OCI-LY3 (cell line): ENCODE results near the gene GRIK4.

Source experiments
- H2AFZ ChIP-seq: fragments of 200-600, 300-600 bp; shearing (Covaris generic); 2 replicates; pipeline ENCODE4 v1.6.0; 2014; ENCODE audit warnings: antibody characterized with exemption, low read depth, low read length
- H3K27ac ChIP-seq: fragments of 200-600, 300-600 bp; sonication (generic); 2 replicates; pipeline ENCODE4 v1.5.1; 2014; ENCODE audit warnings: mild to moderate bottlenecking, low read length, moderate library complexity, mixed read lengths
- H3K27me3 ChIP-seq: fragments of 200-600, 300-600 bp; sonication (generic); 2 replicates; pipeline ENCODE4 v1.6.1; 2014; ENCODE audit warnings: low read depth, low read length, mixed read lengths
- H3K36me3 ChIP-seq: fragments of 200-600, 300-600 bp; sonication (generic); replicated peaks from 2 replicates; pipeline ENCODE3; 2014; ENCODE audit warnings: low read depth, low read length, mixed read lengths
- H3K4me1 ChIP-seq: fragments of 300-600, 200-600 bp; sonication (generic); 2 replicates; pipeline ENCODE4 v1.6.1; 2014; ENCODE audit warnings: low read length, mixed read lengths
- H3K4me2 ChIP-seq: fragments of 200-600, 300-600 bp; sonication (generic); 2 replicates; pipeline ENCODE4 v1.6.1; 2014; ENCODE audit warnings: low read length, mixed read lengths
- H3K4me3 ChIP-seq: fragments of 300-600, 200-600 bp; sonication (generic); 2 replicates; pipeline ENCODE4 v1.5.1; 2014; ENCODE audit warnings: antibody characterized with exemption, mild to moderate bottlenecking, low read length, moderate library complexity
- H3K79me2 ChIP-seq: fragments of 300-600, 200-600 bp; shearing (Covaris generic); 2 replicates; pipeline ENCODE4 v1.6.1; 2014; ENCODE audit warnings: mild to moderate bottlenecking, low read length, mixed read lengths
- H3K9ac ChIP-seq: fragments of 300-600, 200-600 bp; shearing (Covaris generic); 2 replicates; pipeline ENCODE4 v1.6.0; 2014; ENCODE audit warnings: mild to moderate bottlenecking, low read length, moderate library complexity
- H3K9me3 ChIP-seq: fragments of 200-600, 300-600 bp; shearing (Covaris generic); 2 replicates; pipeline ENCODE4 v1.6.1; 2014; ENCODE audit warnings: low read length, mixed read lengths; ENCODE audit not compliant: insufficient read depth
- H4K20me1 ChIP-seq: fragments of 200-600, 300-600 bp; sonication (generic); 2 replicates; pipeline ENCODE4 v1.6.1; 2016; ENCODE audit warnings: low read length, mixed read lengths; ENCODE audit not compliant: insufficient read depth
- EZH2phosphoT487 ChIP-seq: fragments of 200-600 bp; shearing (Covaris generic); IDR thresholded peaks from 2 replicates; pipeline ENCODE4 v1.6.1; 2018; ENCODE audit warnings: antibody characterized with exemption, mixed run types, low read depth
- TF ChIP-seq, protein P1 (sequence below): fragments of 200-600, 300-600 bp; sonication (generic); IDR thresholded peaks from 2 replicates; pipeline ENCODE4 v1.5.1; 2014; ENCODE audit warnings: antibody characterized with exemption, low read length, low read depth

GRIK4 gene

DNA sequence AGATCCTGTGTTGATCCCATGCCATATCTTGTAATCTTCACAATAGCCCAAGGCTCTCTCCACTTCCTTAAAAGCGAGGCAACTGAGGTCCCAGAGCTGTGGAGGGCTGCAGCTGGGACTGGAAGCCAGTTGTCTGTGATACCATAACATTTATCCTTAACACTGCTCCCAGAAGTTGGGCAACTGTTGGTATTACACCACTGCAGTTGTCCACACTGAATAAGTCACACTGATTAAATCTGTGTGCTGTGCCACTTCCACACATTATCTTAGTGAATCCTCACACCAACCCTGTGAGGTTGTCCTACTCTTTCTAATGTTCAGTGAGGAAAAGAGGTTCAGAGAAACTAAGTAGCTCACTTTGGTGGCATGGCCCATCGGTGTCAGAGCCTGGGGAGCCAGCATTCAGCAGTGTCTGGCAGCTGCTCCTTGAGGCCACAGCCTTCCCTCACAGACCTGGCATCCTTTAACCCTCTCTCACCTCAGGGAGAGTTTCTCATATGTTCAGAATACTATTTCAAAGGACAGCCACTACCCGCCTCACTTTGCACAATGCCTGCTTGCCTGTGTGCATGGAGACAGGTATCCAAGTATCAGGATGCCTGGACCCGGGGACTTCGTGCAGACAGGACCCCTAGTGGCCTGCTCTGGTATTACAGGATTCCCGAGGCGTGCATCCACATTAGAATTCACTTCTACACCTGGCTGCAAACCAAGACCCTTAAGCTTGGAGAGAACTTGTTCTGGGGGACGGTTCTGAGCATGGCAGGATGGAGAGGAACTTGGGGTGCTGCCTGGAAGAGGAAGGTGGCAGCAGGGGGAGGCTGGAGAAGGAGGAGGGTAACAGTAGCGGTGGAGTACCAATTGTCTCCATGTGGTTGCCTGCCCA lies 290.5 kb downstream of the GRIK4 start:
- TF ChIP-seq EZH2phosphoT487: no peak
- TF ChIP-seq, protein P1, sequence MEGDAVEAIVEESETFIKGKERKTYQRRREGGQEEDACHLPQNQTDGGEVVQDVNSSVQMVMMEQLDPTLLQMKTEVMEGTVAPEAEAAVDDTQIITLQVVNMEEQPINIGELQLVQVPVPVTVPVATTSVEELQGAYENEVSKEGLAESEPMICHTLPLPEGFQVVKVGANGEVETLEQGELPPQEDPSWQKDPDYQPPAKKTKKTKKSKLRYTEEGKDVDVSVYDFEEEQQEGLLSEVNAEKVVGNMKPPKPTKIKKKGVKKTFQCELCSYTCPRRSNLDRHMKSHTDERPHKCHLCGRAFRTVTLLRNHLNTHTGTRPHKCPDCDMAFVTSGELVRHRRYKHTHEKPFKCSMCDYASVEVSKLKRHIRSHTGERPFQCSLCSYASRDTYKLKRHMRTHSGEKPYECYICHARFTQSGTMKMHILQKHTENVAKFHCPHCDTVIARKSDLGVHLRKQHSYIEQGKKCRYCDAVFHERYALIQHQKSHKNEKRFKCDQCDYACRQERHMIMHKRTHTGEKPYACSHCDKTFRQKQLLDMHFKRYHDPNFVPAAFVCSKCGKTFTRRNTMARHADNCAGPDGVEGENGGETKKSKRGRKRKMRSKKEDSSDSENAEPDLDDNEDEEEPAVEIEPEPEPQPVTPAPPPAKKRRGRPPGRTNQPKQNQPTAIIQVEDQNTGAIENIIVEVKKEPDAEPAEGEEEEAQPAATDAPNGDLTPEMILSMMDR: peak; percentile 88
- no peak overlapping the region for H3K9ac ChIP-seq
- no peaks in the 10 kb centered on the region; the same call in 1 of the 2 replicates for H4K20me1 ChIP-seq
- no peak overlapping the region for H3K27ac ChIP-seq
- no peak overlapping the region for H2AFZ ChIP-seq
- no peaks in the 10 kb centered on the region for H3K9me3 ChIP-seq
- H3K79me2 ChIP-seq: no peaks in the 10 kb centered on the region
- no peak overlapping the region for H3K4me2 ChIP-seq
- H3K4me3 ChIP-seq: no peak overlapping the region
- peaks cover 56% of the 10 kb centered on the region for H3K27me3 ChIP-seq
- H3K36me3 ChIP-seq: no peaks in the 10 kb centered on the region
- H3K4me1 ChIP-seq: no peaks in the 10 kb centered on the region

DNA sequence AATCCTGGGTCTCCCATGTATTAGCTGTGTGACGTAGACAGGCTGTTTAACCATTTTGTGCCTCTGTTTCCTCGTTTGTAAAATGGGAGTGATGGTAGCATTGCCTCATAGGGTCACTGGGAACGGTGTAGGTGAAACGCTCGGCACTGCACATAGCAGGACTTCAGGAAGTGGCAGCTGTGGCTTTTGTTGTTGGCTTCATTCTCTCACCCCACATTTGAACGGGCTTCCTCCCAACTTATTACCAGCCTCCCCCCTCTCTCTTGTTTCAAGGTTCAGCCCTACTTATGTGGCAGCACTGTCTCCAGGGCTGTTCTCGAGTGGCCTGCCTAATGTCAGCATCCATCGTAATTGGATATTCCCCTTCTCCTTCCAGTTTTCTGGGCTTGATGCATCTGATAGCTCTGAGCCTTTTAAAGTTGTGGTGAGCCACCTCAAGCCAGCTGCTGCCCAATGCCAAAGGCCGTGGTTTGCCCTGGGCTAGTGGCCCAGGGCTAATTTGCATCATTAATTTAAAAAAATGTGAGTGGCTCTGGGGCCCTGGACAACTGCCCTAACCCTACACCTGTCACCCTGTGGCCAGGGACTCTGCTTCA lies 294.5 kb downstream of the GRIK4 start:
- Histone ChIP-seq H3K36me3 (no peaks in the 10 kb centered on the region), H3K27me3 (peaks cover 51% of the 10 kb centered on the region), H2AFZ (no peak overlapping the region), H3K4me1 (no peaks in the 10 kb centered on the region), H3K27ac (no peak overlapping the region), H3K9ac (no peak overlapping the region), H3K4me2 (no peak overlapping the region), H3K4me3 (no peak overlapping the region), H4K20me1 (no peaks in the 10 kb centered on the region; the same call in 1 of the 2 replicates), H3K79me2 (no peaks in the 10 kb centered on the region), H3K9me3 (no peaks in the 10 kb centered on the region)
- TF ChIP-seq, protein P1: no peak
- TF ChIP-seq EZH2phosphoT487: no peak

DNA sequence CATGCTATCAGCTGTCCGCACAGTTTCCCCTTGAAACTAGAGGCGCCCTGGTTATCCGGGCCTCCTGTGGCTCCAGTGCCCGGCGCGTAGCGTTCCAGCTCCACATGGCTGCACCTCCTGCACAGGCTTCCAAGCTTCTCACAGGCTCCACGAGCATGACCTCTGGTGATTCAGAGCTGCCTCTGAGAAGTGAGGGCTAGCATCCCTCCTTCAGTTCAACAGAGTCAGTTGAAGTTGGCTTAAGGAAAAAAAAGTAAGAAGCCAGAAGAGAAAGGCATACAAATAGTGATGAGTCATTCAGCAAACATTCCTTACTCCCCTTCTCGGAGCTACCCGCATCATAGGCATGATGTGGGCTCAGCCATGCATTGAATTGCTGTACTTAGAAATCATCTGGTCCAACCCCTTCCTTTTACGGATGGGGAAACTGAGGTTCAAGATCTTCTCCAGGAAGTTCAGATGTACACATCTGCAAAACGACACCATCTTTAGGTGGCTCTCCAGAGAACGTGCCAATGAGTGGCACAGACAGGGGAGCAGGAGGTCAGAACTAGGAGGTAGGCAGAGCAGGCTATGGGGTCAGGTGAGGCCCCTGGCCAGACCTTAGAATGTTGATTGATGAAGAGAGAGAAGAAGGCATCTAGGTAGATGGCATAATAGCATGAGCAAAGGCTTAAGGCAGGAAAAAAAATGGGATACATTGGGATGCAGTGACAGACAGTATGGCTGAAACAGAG lies 296.0 kb downstream of the GRIK4 start:
- H3K4me2 ChIP-seq: no peak overlapping the region
- TF ChIP-seq, protein P1: no peak
- no peak for TF ChIP-seq EZH2phosphoT487
- H3K79me2 ChIP-seq: no peaks in the 10 kb centered on the region
- H2AFZ ChIP-seq: no peak overlapping the region
- peaks cover 50% of the 10 kb centered on the region for H3K27me3 ChIP-seq
- H3K27ac ChIP-seq: no peak overlapping the region
- H3K4me1 ChIP-seq: no peaks in the 10 kb centered on the region
- no peaks in the 10 kb centered on the region for H3K9me3 ChIP-seq
- no peak overlapping the region for H3K4me3 ChIP-seq
- no peaks in the 10 kb centered on the region for H3K36me3 ChIP-seq
- no peaks in the 10 kb centered on the region; the same call in 1 of the 2 replicates for H4K20me1 ChIP-seq
- H3K9ac ChIP-seq: no peak overlapping the region

DNA sequence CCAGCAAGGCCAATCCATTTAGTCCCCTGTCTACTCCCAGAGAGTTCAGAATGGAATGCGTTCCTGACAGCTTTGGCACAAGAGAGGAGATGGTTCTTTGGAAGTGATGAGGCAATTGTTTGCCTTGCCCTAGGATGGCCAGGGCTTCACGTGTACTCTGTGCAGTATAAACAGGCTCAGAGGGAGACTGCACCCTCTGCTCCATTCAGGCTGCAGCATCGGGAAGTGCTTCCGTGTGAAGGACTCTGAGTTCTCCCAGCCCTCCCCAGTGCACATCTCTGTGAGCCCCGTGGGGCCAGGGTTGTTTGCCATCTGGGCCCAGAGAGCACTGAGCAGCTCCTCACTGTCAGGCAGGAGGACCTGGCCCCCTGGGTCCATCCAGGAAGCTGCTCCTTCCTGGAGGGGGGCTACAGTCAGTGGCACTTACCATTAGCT lies 297.1 kb downstream of the GRIK4 start:
- Histone ChIP-seq H3K27me3 (peaks cover 43% of the 10 kb centered on the region), H4K20me1 (no peaks in the 10 kb centered on the region), H3K27ac (no peak overlapping the region), H3K9me3 (no peaks in the 10 kb centered on the region), H3K4me2 (no peak overlapping the region), H3K36me3 (no peaks in the 10 kb centered on the region), H3K9ac (no peak overlapping the region), H3K79me2 (no peaks in the 10 kb centered on the region), H3K4me1 (no peaks in the 10 kb centered on the region), H3K4me3 (no peak overlapping the region), H2AFZ (no peak overlapping the region)
- TF ChIP-seq, protein P1: no peak
- TF ChIP-seq EZH2phosphoT487: no peak
